IMR-90 (cell line): ENCODE measurements around the gene TMEM86B. TPM values are rescaled to one million over a fixed set of nuclear protein-coding genes. Genes with fewer than 3 reads are reported as not detected.

Source experiments
- ATAC-seq: fragments of 200-7000 bp; cut with Tn5 transposase; 2 replicates; pipeline ENCODE4 v1.9.1; 2020; ENCODE audit warnings: low read depth, mild to moderate bottlenecking, moderate library complexity
- BruUV-seq: library from RNA; stranded (reverse); fragments of 400-500 nt; replicated peaks from 2 replicates; lab custom pipeline; 2021; lab: Mats Ljungman, UMichigan
- CTCF ChIA-PET: fragments of 300-600 bp; formaldehyde crosslinking; extraction: SDS; loops from one replicate; lab custom pipeline; 2021; ENCODE audit warnings: antibody characterized with exemption; lab: Yijun Ruan, JAX
- POLR2A ChIA-PET: fragments of 300-600 bp; sonication (Branson Sonifier 250); formaldehyde crosslinking; loops from one replicate; lab custom pipeline; 2022; ENCODE audit warnings: antibody characterized with exemption; ENCODE audit not compliant: unreplicated experiment; lab: Charles Lee
- DNase-seq: peaks from one replicate; pipeline ENCODE4 v3.0.0; 2013
- H2AFZ ChIP-seq: replicated peaks from 2 replicates; pipeline ENCODE3; 2013; ENCODE audit warnings: low read length, mild to moderate bottlenecking; ENCODE audit not compliant: poor library complexity
- H2AK5ac ChIP-seq: 2 replicates; pipeline ENCODE4 v1.6.1; 2013; ENCODE audit warnings: low read depth, low read length, inconsistent platforms
- H2AK9ac ChIP-seq: replicated peaks from 2 replicates; pipeline ENCODE3; 2013; ENCODE audit warnings: mild to moderate bottlenecking, low read depth, low read length, moderate library complexity; ENCODE audit not compliant: poor library complexity
- H2BK120ac ChIP-seq: 2 replicates; pipeline ENCODE4 v1.6.1; 2013; ENCODE audit warnings: low read depth, low read length, inconsistent platforms
- H2BK15ac ChIP-seq: 3 replicates; pipeline ENCODE4 v1.6.1; 2013; ENCODE audit warnings: low read depth, low read length, inconsistent platforms
- H2BK20ac ChIP-seq: 2 replicates; pipeline ENCODE4 v1.6.1; 2013; ENCODE audit warnings: low read depth, mild to moderate bottlenecking, inconsistent platforms, low read length, moderate library complexity
- H2BK5ac ChIP-seq: 2 replicates; pipeline ENCODE4 v1.6.1; 2013; ENCODE audit warnings: mild to moderate bottlenecking, low read depth, low read length, inconsistent platforms; ENCODE audit not compliant: poor library complexity, severe bottlenecking
- H3K14ac ChIP-seq: replicated peaks from 2 replicates; pipeline ENCODE4 v1.6.1; 2013; ENCODE audit warnings: low read depth, low read length, inconsistent platforms
- H3K18ac ChIP-seq: 2 replicates; pipeline ENCODE4 v1.6.1; 2013; ENCODE audit warnings: low read depth, low read length, control low read depth
- H3K23ac ChIP-seq: 2 replicates; pipeline ENCODE4 v1.6.1; 2013; ENCODE audit warnings: low read depth, low read length, inconsistent platforms
- H3K27ac ChIP-seq: 2 replicates; pipeline ENCODE4 v1.5.1; 2013; ENCODE audit warnings: mild to moderate bottlenecking, control low read depth, low read length; ENCODE audit not compliant: insufficient read depth
- H3K27me3 ChIP-seq: 2 replicates; pipeline ENCODE4 v1.6.1; 2013; ENCODE audit warnings: low read length; ENCODE audit not compliant: control insufficient read depth, insufficient read depth
- H3K36me3 ChIP-seq: 2 replicates; pipeline ENCODE4 v1.6.1; 2013; ENCODE audit warnings: low read length, mixed read lengths; ENCODE audit not compliant: control insufficient read depth, insufficient read depth
- H3K4ac ChIP-seq: 2 replicates; pipeline ENCODE4 v1.6.1; 2013; ENCODE audit warnings: low read depth, low read length, inconsistent platforms
- H3K4me1 ChIP-seq: 2 replicates; pipeline ENCODE4 v1.6.1; 2013; ENCODE audit warnings: low read length, mixed read lengths; ENCODE audit not compliant: control insufficient read depth, insufficient read depth
- H3K4me2 ChIP-seq: 2 replicates; pipeline ENCODE4 v1.6.1; 2013; ENCODE audit warnings: low read depth, mild to moderate bottlenecking, control low read depth, low read length, moderate library complexity
- H3K4me3 ChIP-seq: 2 replicates; pipeline ENCODE4 v1.5.1; 2013; ENCODE audit warnings: low read depth, mild to moderate bottlenecking, control low read depth, low read length, moderate library complexity; ENCODE audit not compliant: insufficient read depth
- H3K56ac ChIP-seq: 2 replicates; pipeline ENCODE4 v1.6.1; 2013; ENCODE audit warnings: low read length, inconsistent platforms; ENCODE audit not compliant: insufficient read depth; ENCODE audit errors: extremely low read depth
- H3K79me1 ChIP-seq, 2 experiments: 2 replicates each; pipeline ENCODE4 v1.6.1; 2013; ENCODE audit warnings: low read length in 2 of 2, inconsistent platforms in 1 of 2, low read depth in 1 of 2
- H3K9ac ChIP-seq: 2 replicates; pipeline ENCODE4 v1.6.1; 2013; ENCODE audit warnings: low read depth, low read length, control low read depth
- H3K9me1 ChIP-seq: 2 replicates; pipeline ENCODE4 v1.6.1; 2013; ENCODE audit warnings: low read length, inconsistent platforms; ENCODE audit not compliant: insufficient read depth
- H3K9me3 ChIP-seq: 2 replicates; pipeline ENCODE4 v1.6.1; 2013; ENCODE audit warnings: low read length; ENCODE audit not compliant: control insufficient read depth, insufficient read depth
- H4K20me1 ChIP-seq: 2 replicates; pipeline ENCODE4 v1.6.1; 2013; ENCODE audit warnings: low read length, inconsistent platforms; ENCODE audit not compliant: insufficient read depth
- H4K5ac ChIP-seq: 2 replicates; pipeline ENCODE4 v1.6.1; 2013; ENCODE audit warnings: mild to moderate bottlenecking, low read depth, low read length, control low read depth
- H4K8ac ChIP-seq, 2 experiments: 2 replicates each; pipeline ENCODE4 v1.6.1; 2013; ENCODE audit warnings: low read depth in 2 of 2, low read length in 2 of 2, control low read depth in 1 of 2, inconsistent platforms in 1 of 2
- H4K91ac ChIP-seq: 2 replicates; pipeline ENCODE4 v1.6.1; 2013; ENCODE audit warnings: low read depth, low read length, inconsistent platforms; ENCODE audit not compliant: insufficient read depth
- BHLHE40 ChIP-seq: fragments of 150-350 bp; IDR thresholded peaks from 2 replicates; pipeline ENCODE4 v1.6.1; 2016; ENCODE audit warnings: mild to moderate bottlenecking, low read depth, low read length
- CEBPB ChIP-seq: IDR thresholded peaks from 2 replicates; pipeline ENCODE4 v1.6.1; 2012; ENCODE audit warnings: low read depth, low read length, improper control_type of control experiment
- CHD1 ChIP-seq: IDR thresholded peaks from 2 replicates; pipeline ENCODE4 v1.6.1; 2012; ENCODE audit warnings: low read depth, low read length, improper control_type of control experiment
- FOS ChIP-seq: fragments of 150-350 bp; IDR thresholded peaks from 2 replicates; pipeline ENCODE4 v1.6.1; 2016; ENCODE audit warnings: low read depth, low read length
- MAFK ChIP-seq: IDR thresholded peaks from 2 replicates; pipeline ENCODE4 v1.6.1; 2012; ENCODE audit warnings: low read depth, low read length, improper control_type of control experiment
- MAZ ChIP-seq: IDR thresholded peaks from 2 replicates; pipeline ENCODE4 v1.6.1; 2012; ENCODE audit warnings: low read depth, mild to moderate bottlenecking, low read length, improper control_type of control experiment, moderate library complexity, borderline replicate concordance
- MXI1 ChIP-seq: IDR thresholded peaks from 2 replicates; pipeline ENCODE4 v1.6.1; 2012; ENCODE audit warnings: low read depth, mild to moderate bottlenecking, low read length, moderate library complexity, borderline replicate concordance
- NFE2L2 ChIP-seq: fragments of 150-350 bp; IDR thresholded peaks from 2 replicates; pipeline ENCODE4 v1.6.1; 2016; ENCODE audit warnings: low read depth, mild to moderate bottlenecking, low read length
- POLR2A ChIP-seq: IDR thresholded peaks from 2 replicates; pipeline ENCODE4 v1.6.1; 2012; ENCODE audit warnings: mild to moderate bottlenecking, low read depth, low read length
- RAD21 ChIP-seq: IDR thresholded peaks from 2 replicates; pipeline ENCODE4 v1.6.1; 2012; ENCODE audit warnings: low read length, improper control_type of control experiment
- RCOR1 ChIP-seq: IDR thresholded peaks from 2 replicates; pipeline ENCODE4 v1.6.1; 2012; ENCODE audit warnings: mild to moderate bottlenecking, low read length, improper control_type of control experiment; ENCODE audit not compliant: insufficient replicate concordance
- RFX5 ChIP-seq: IDR thresholded peaks from 2 replicates; pipeline ENCODE4 v1.8.0; 2012; ENCODE audit warnings: low read depth, mild to moderate bottlenecking, low read length, moderate library complexity
- SMC3 ChIP-seq: fragments of 150-350 bp; IDR thresholded peaks from 2 replicates; pipeline ENCODE4 v1.6.1; 2016; ENCODE audit warnings: low read depth, mild to moderate bottlenecking, antibody characterized with exemption, low read length, moderate library complexity
- WGBS, 2 experiments: methylation state at CpG; one replicate each; pipeline versions ENCODE4 v1.1.5 to v1.1.7; 2013; ENCODE audit warnings: missing lambda C conversion rate in 2 of 2; ENCODE audit not compliant: insufficient read length in 1 of 2; ENCODE audit errors: extremely low coverage in 2 of 2; 5-methylcytosine and 5-hydroxymethylcytosine counted together
- dilution Hi-C: fragments of 300-500 bp; cut with HindIII; formaldehyde crosslinking; loops from one replicate; pipeline ENCODE4 v1.14.3; 2018; ENCODE audit warnings: low sequenced_read_pairs; ENCODE audit not compliant: unreplicated experiment
- in situ Hi-C: fragments of 300-500 bp; cut with MboI; formaldehyde crosslinking; loops from 3 replicates; pipeline ENCODE4 v1.14.3; 2019; ENCODE audit warnings: low sequenced_read_pairs, inconsistent platforms, mixed read lengths
- intact Hi-C: fragments of 100-400 bp; cut with micrococcal nuclease; formaldehyde crosslinking; loops from 2 replicates; pipeline ENCODE4 v1.10.0; 2022
- polyA plus RNA-seq, 3 experiments: library from polyadenylated mRNA; depleted of rRNA; stranded (reverse); fragments of >200 nt; gene quantifications; 2 replicates each; pipeline ENCODE4 v1.2.3, GENCODE V29; 2012; ENCODE audit warnings: low replicate concordance in 1 of 3
- total RNA-seq: library from RNA; depleted of rRNA; stranded (reverse); fragments of >200 nt; gene quantifications from 2 replicates; pipeline ENCODE4 v1.2.3, GENCODE V29; 2012
- TF ChIP-seq, protein P1 (sequence below): fragments of 150-350 bp; IDR thresholded peaks from 2 replicates; pipeline ENCODE4 v1.6.1; 2016; ENCODE audit warnings: low read depth, mild to moderate bottlenecking, low read length, moderate library complexity, borderline replicate concordance
- TF ChIP-seq, protein P2 (sequence below): fragments of 150-350 bp; IDR thresholded peaks from 2 replicates; pipeline ENCODE4 v1.6.1; 2017; ENCODE audit warnings: mild to moderate bottlenecking, antibody characterized with exemption, low read length, low read depth

TMEM86B gene
- total and polyA plus RNA-seq, 2 of the 4 experiments (the other 2 are of a cell fraction), result 0.18 to 2.4 TPM

DNA sequence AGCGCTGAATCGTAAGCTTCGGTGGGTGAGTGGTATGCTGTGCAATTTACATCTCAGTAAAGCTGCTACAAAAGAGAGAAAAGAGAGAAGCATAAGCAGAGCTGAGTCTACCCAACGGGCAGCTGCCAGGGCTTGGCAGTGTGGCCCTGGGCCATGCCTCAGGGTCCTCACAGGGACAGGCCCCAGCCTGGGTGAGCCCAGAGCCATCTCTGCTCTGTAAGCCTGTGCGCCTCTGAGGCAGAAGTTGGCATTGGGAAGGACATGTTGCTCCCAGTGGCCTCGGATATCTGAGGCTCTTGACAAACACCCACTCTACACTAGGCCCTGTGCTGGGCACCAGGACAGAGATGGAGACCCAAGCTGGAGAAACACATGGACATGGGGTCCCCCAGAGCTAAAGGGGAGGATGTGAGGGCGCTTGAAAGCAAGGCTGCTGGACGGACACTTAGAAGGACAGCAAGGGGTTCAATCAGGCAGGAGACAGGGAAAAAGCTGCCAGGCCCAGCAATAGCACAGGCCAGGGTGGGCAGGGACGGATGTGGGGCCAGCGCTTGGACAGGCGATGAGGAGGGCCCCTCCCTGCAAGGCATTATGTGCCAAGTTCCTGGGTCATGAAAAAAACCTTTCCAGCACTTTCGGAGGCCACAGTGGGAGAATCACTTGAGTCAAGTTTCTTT, 15.6 kb upstream of the TMEM86B start:
- H3K9me1 ChIP-seq, result peaks cover 7% of the 10 kb centered on the region; the same call in 1 of the 2 replicates
- H2AFZ ChIP-seq, result no peak overlapping the region
- DNase-seq, result no peak
- no peak overlapping the region for H2BK20ac ChIP-seq
- ChIA-PET POLR2A (no interaction called here), CTCF (no interaction called here)
- no peak overlapping the region for H2BK120ac ChIP-seq
- no peak overlapping the region for H3K23ac ChIP-seq
- no peak overlapping the region for H3K9ac ChIP-seq
- no peak overlapping the region for H2AK5ac ChIP-seq
- H4K91ac ChIP-seq, result no peak overlapping the region
- H2BK15ac ChIP-seq, result no peak overlapping the region
- no peak overlapping the region for H3K27ac ChIP-seq
- no peak overlapping the region for H3K18ac ChIP-seq
- dilution Hi-C loops, result no loop called here
- no peak overlapping the region for H2BK5ac ChIP-seq
- no peak overlapping the region for H3K4me2 ChIP-seq
- no peaks in the 10 kb centered on the region for H3K27me3 ChIP-seq
- peaks cover 61% of the 10 kb centered on the region for H3K36me3 ChIP-seq
- no peak for ATAC-seq
- H3K9me3 ChIP-seq, result no peaks in the 10 kb centered on the region
- no peak overlapping the region for H4K8ac ChIP-seq
- in situ Hi-C loops, result no loop called here
- H3K4me1 ChIP-seq, result no peaks in the 10 kb centered on the region
- H3K79me1 ChIP-seq, result peaks cover 6 to 59% of the 10 kb centered on the region in 2 experiments
- H4K5ac ChIP-seq, result no peak overlapping the region
- peaks cover 30% of the 10 kb centered on the region for H4K20me1 ChIP-seq
- H3K14ac ChIP-seq, result no peak overlapping the region
- no TSS peak for BruUV-seq
- 100% methylated on average over 5 of the region's 12 CpGs; no CpG with 5 or more reads in 1 of the 2 experiments for WGBS, 2 experiments
- no peak overlapping the region for H2AK9ac ChIP-seq
- TF ChIP-seq MAZ, result no peak
- TF ChIP-seq MXI1, result no peak
- no peak for TF ChIP-seq RCOR1
- no peak for TF ChIP-seq MAFK
- no peak for TF ChIP-seq BHLHE40
- no peak for TF ChIP-seq POLR2A
- TF ChIP-seq RFX5, result no peak
- TF ChIP-seq, protein P1, sequence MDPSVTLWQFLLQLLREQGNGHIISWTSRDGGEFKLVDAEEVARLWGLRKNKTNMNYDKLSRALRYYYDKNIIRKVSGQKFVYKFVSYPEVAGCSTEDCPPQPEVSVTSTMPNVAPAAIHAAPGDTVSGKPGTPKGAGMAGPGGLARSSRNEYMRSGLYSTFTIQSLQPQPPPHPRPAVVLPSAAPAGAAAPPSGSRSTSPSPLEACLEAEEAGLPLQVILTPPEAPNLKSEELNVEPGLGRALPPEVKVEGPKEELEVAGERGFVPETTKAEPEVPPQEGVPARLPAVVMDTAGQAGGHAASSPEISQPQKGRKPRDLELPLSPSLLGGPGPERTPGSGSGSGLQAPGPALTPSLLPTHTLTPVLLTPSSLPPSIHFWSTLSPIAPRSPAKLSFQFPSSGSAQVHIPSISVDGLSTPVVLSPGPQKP, result no peak
- no peak for TF ChIP-seq SMC3
- no peak for TF ChIP-seq NFE2L2
- TF ChIP-seq FOS, result no peak
- TF ChIP-seq RAD21, result no peak
- no peak for TF ChIP-seq CHD1
- TF ChIP-seq CEBPB, result no peak
- TF ChIP-seq, protein P2, sequence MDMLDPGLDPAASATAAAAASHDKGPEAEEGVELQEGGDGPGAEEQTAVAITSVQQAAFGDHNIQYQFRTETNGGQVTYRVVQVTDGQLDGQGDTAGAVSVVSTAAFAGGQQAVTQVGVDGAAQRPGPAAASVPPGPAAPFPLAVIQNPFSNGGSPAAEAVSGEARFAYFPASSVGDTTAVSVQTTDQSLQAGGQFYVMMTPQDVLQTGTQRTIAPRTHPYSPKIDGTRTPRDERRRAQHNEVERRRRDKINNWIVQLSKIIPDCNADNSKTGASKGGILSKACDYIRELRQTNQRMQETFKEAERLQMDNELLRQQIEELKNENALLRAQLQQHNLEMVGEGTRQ, result no peak
- intact Hi-C loops, result no loop called here
- no peak overlapping the region for H3K4me3 ChIP-seq
- H3K56ac ChIP-seq, result no peak overlapping the region
- H3K4ac ChIP-seq, result no peak overlapping the region
